Measurements from ENCODE around the gene LAMP2. TPM values are rescaled to one million over a fixed set of nuclear protein-coding genes. Genes with fewer than 3 reads are reported as not detected.

LAMP2 gene
- total and polyA plus RNA-seq, 10 of the 15 experiments (the other 5 are each of a cell fraction or from before 2014, with no cell fraction given) = 21.0 to 48.1 (median 27.3) TPM

DNA sequence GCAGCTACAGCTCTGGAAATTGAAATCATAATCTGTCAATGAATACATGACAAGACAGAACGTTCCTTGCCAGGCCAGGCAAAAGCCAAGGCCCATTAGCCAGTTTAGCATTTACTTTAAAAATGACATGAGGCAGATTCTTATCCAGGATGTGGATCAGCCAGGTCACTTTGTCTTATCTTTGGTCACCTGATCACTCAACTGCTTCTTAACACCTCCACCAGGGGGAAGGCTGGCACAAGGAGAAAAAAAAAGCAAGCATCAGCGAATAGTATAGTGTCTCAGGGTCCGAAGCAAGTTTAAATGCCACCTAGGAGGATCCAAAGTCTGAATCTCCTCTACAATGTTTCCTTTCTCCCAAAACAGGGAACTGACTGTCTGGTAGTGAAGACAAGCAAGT is 88.4 kb downstream of the LAMP2 start (continued):
- TF ChIP-seq, protein P1, sequence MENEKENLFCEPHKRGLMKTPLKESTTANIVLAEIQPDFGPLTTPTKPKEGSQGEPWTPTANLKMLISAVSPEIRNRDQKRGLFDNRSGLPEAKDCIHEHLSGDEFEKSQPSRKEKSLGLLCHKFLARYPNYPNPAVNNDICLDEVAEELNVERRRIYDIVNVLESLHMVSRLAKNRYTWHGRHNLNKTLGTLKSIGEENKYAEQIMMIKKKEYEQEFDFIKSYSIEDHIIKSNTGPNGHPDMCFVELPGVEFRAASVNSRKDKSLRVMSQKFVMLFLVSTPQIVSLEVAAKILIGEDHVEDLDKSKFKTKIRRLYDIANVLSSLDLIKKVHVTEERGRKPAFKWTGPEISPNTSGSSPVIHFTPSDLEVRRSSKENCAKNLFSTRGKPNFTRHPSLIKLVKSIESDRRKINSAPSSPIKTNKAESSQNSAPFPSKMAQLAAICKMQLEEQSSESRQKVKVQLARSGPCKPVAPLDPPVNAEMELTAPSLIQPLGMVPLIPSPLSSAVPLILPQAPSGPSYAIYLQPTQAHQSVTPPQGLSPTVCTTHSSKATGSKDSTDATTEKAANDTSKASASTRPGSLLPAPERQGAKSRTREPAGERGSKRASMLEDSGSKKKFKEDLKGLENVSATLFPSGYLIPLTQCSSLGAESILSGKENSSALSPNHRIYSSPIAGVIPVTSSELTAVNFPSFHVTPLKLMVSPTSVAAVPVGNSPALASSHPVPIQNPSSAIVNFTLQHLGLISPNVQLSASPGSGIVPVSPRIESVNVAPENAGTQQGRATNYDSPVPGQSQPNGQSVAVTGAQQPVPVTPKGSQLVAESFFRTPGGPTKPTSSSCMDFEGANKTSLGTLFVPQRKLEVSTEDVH (IDR thresholded peaks at IDR 0.05; ENCODE audit: low read depth, partially characterized antibody) = no peak
- TF ChIP-seq, protein P2, sequence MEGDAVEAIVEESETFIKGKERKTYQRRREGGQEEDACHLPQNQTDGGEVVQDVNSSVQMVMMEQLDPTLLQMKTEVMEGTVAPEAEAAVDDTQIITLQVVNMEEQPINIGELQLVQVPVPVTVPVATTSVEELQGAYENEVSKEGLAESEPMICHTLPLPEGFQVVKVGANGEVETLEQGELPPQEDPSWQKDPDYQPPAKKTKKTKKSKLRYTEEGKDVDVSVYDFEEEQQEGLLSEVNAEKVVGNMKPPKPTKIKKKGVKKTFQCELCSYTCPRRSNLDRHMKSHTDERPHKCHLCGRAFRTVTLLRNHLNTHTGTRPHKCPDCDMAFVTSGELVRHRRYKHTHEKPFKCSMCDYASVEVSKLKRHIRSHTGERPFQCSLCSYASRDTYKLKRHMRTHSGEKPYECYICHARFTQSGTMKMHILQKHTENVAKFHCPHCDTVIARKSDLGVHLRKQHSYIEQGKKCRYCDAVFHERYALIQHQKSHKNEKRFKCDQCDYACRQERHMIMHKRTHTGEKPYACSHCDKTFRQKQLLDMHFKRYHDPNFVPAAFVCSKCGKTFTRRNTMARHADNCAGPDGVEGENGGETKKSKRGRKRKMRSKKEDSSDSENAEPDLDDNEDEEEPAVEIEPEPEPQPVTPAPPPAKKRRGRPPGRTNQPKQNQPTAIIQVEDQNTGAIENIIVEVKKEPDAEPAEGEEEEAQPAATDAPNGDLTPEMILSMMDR (IDR thresholded peaks at IDR 0.05 in 2 of 3, conservative IDR thresholded peaks at IDR 0.05 in 1 of 3; ENCODE audit: control insufficient read depth in 2 of 3, extremely low read depth in 1 of 3, insufficient read depth in 1 of 3, low read depth in 3 of 3, low read length in 3 of 3) = peak; percentile 38 to 49 (median 46); a peak in 5 of 6 replicates
- TF ChIP-seq CEBPB (IDR thresholded peaks at IDR 0.05; ENCODE audit: borderline replicate concordance in 1 of 2, low read depth in 2 of 2, low read length in 2 of 2) (no peak), RCOR1 (conservative IDR thresholded peaks at IDR 0.05; ENCODE audit: low read depth, low read length) (no peak), ATF3 (IDR thresholded peaks at IDR 0.05; ENCODE audit: borderline replicate concordance, extremely low read depth, low read depth, low read length) (0 out of 2 replicates have a peak, but pooled peaks have one; percentile 8), CHD1 (IDR thresholded peaks at IDR 0.05; ENCODE audit: low read depth, low read length) (no peak)

Data from GM12878 (cell line).